ENCODE measurements around the gene NACC1.

DNA sequence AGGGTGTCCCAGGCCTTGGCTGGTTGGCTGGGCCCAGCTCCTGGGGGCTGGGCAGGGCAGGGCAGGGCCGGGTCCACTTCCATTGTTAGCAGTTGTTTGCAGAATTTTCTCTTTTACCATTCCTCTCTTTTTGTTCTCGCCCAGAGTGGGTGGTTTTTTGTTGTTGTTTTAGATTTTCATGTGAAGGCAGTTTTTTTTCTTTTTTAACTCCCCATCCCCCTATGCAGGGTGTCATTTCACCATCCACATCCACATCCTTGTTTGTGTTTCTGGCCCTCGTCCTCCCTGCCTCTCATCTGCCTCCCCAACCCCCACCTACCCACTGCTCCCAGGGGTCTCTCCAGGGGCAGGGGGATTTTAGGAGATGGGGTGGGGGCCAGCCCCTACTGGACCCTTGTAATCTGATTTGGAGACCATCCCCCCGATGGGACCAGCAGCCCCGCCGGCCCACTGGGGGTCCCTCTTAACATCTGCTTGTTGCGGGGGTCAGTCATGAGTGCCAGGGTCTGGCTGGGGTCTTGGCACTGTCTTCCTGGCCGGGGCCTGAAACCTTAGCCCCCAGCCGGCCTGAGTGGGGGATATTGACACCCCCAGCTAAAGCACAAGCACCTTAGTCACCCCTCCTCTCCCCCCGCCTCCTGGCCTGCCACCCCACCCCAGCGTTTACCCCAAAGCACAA is 21.7 kb downstream of the NACC1 start:
- TF ChIP-seq, protein P1, sequence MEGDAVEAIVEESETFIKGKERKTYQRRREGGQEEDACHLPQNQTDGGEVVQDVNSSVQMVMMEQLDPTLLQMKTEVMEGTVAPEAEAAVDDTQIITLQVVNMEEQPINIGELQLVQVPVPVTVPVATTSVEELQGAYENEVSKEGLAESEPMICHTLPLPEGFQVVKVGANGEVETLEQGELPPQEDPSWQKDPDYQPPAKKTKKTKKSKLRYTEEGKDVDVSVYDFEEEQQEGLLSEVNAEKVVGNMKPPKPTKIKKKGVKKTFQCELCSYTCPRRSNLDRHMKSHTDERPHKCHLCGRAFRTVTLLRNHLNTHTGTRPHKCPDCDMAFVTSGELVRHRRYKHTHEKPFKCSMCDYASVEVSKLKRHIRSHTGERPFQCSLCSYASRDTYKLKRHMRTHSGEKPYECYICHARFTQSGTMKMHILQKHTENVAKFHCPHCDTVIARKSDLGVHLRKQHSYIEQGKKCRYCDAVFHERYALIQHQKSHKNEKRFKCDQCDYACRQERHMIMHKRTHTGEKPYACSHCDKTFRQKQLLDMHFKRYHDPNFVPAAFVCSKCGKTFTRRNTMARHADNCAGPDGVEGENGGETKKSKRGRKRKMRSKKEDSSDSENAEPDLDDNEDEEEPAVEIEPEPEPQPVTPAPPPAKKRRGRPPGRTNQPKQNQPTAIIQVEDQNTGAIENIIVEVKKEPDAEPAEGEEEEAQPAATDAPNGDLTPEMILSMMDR (IDR thresholded peaks at IDR 0.05; ENCODE audit: insufficient read depth, low read length) = no peak
- TF ChIP-seq POLR2AphosphoS5 (IDR thresholded peaks at IDR 0.05; ENCODE audit: low read depth) (no peak), SPI1 (IDR thresholded peaks at IDR 0.05; ENCODE audit: borderline replicate concordance, low read depth) (no peak), GABPA (IDR thresholded peaks at IDR 0.05; ENCODE audit: low read depth) (no peak), REST (IDR thresholded peaks at IDR 0.05; ENCODE audit: insufficient replicate concordance, low read depth) (no peak)
